ENCODE results near the gene CARD19.

The CARD19 gene, protein sequence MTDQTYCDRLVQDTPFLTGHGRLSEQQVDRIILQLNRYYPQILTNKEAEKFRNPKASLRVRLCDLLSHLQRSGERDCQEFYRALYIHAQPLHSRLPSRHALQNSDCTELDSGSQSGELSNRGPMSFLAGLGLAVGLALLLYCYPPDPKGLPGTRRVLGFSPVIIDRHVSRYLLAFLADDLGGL

DNA sequence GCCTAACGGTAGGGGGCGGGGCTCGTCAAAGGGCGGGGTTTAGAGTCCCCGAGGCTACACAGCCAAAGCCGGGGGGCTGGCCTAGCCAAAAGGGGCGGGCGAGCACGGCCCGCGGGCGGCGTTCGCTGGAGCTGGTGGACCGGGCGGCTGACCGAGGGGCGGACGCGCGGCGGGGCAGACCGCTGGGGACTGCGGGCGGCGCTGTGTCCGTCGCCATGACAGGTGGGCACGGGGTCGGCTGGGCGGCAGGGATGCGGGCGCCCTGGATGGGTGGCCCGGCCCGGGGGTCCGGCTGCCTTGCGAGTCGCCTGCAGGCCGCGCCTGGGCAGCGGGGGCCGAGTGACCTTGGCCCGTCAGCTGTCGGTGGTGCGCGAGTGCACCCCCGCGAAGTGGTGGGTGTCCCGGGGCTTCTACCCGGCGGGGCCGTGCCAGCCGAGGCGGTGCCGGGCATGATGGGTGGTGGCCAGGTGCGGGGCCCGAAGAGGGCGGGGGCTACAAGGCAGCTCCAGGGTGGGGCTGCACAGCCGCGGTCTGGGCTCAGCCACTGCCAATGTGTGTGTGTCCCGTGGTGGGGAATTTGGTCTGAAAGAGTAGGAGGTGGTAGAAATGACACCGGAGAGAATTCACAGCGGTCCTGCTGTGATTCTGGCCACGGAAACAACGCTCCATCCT, at the start of gene CARD19:
Gene CARD19 (plus strand): TSS at position 87 of the 672 bp plus-strand sequence. CDS start 129 bp downstream, at position 216.
- no peak for DNase-seq (ENCODE audit: extremely low spot score)
- TF ChIP-seq, protein P1, sequence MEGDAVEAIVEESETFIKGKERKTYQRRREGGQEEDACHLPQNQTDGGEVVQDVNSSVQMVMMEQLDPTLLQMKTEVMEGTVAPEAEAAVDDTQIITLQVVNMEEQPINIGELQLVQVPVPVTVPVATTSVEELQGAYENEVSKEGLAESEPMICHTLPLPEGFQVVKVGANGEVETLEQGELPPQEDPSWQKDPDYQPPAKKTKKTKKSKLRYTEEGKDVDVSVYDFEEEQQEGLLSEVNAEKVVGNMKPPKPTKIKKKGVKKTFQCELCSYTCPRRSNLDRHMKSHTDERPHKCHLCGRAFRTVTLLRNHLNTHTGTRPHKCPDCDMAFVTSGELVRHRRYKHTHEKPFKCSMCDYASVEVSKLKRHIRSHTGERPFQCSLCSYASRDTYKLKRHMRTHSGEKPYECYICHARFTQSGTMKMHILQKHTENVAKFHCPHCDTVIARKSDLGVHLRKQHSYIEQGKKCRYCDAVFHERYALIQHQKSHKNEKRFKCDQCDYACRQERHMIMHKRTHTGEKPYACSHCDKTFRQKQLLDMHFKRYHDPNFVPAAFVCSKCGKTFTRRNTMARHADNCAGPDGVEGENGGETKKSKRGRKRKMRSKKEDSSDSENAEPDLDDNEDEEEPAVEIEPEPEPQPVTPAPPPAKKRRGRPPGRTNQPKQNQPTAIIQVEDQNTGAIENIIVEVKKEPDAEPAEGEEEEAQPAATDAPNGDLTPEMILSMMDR (IDR thresholded peaks at IDR 0.05; ENCODE audit: control extremely low read depth, extremely low read depth, low read depth, missing control alignments), result no peak

DNA sequence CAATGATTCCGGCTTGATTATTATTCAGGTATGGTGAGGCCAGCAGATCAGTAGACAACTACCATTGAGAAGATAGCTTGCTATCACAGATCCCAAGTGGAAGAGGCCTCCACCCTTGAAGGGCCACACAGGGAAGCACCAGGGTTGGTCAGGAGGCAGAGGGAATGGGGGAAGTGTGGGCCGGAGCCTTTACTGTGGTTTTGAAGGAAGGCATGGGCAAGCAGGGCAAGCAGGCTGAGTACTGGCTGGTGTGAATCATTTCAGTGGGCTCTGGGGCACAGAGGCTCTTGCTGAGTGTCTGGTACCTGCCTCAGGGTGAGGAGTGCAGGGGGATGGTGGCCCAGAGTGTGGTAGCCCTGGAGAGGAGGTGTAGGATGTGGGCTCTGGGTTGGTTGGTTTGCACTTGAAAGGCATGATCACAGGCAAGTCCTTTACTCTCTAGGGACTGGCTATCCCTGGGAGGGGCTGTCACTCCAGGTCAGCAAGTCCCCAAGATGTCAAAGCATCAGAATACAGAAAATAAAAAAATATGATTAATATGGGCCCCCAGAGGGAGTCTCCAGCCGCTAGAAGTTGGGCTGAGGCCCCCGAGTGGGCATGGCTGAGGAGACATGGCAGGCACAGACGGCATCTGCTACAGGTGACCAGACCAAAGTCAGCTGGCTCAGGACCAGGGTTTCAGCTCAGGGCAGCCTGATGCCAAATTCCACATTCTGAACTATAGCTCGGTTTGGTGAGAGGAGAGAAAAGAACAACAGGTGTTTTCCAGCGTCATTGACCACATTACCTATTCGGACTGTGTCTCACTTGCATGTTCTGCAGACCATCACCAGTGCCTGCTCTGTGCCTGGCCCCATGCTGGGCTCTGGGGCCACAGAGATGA, 47.2 kb upstream of the CARD19 start:
- TF ChIP-seq, protein P1 (IDR thresholded peaks at IDR 0.05; ENCODE audit: control extremely low read depth, extremely low read depth, low read depth, missing control alignments), result no peak
- POLR2A ChIA-PET, result no interaction called here
- no peak for DNase-seq (ENCODE audit: extremely low spot score)
- CTCF ChIA-PET, result interaction anchor here (2.2 kb wide), 1 partner anchor 46 kb away, joined by 6 read pairs; no protein-coding TSS in a partner anchor

More for the DNA sequence above, at the start of gene CARD19:
- ChIA-PET CTCF (interaction anchor here (1.0 to 5.7 kb wide), 3 partner anchors 12 to 470 kb away, joined by 3 to 51 read pairs (median 5); partner anchors contain the start of gene NINJ1), POLR2A (interaction anchor here (0.6 kb wide), 1 partner anchor 333 kb away, joined by 3 read pairs; no protein-coding TSS in a partner anchor)

DNA sequence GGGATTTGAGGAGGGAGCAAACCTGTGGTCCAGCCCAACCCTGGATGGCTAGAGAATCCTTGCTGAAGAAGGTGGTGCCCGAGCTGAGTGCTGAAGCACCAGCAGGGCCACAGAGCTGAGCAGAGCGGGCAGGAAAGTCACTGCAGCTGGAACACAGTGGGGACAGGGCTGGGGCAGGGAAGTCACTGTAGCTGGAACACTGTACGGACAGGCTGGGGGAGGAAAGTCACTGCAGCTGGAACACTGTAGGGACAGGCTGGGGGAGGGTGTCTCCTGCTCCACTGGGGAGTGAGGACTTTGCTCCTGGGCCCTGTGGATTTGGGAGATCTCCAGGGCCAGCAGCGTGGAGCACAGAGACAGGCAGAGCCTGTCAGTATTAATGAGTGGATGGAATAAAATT, 46.5 kb upstream of the CARD19 start:
- CTCF ChIA-PET, result interaction anchor here (2.2 kb wide), 1 partner anchor 46 kb away, joined by 6 read pairs; no protein-coding TSS in a partner anchor
- POLR2A ChIA-PET, result no interaction called here
- TF ChIP-seq, protein P1 (IDR thresholded peaks at IDR 0.05; ENCODE audit: control extremely low read depth, extremely low read depth, low read depth, missing control alignments), result no peak
- DNase-seq (ENCODE audit: extremely low spot score), result no peak

DNA sequence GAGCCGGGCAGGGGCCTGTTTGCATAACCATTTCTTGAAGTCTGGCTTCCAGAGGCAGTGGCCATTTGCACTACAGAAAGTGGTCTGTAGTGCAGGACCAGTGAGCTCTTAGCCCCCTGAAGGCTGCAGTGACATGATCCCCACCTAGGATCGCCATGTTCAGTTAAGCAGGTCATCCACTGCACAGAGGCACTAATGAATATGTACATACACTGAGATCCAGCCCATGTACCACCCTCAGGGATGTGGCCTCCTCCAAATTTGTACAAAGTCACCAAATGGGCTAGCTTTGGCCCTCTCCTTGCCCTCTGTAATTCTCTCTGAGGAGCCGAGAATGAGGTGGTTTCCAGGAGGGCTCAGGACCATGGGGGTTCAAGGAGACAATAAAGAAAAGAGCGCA, 45.8 kb upstream of the CARD19 start:
- TF ChIP-seq, protein P1 (IDR thresholded peaks at IDR 0.05; ENCODE audit: control extremely low read depth, extremely low read depth, low read depth, missing control alignments), result no peak
- POLR2A ChIA-PET, result no interaction called here
- CTCF ChIA-PET, result no interaction called here
- no peak for DNase-seq (ENCODE audit: extremely low spot score)

DNA sequence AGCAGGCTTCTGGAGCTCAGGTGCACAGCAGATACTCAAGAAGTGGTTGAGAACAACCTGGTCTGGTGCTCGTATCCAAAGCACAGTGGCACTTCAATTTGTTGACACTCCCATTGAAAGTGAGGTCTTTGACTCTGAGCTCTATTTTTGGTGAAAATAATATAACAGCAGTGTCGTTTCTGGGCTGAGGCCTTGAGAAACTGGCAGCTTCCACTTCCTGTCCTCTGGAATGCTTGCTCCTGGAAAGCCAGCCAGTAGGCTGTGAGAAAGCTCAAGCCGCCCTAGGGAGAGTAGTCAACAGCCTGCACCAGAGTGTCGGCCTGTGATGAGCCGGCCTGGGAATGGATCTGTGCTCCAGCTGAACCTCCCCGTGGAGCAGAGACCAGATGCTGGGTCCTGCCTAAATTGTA, 44.3 kb upstream of the CARD19 start:
- TF ChIP-seq, protein P1 (IDR thresholded peaks at IDR 0.05; ENCODE audit: control extremely low read depth, extremely low read depth, low read depth, missing control alignments), result no peak
- ChIA-PET CTCF (interaction anchor here (1.3 to 1.7 kb wide), 2 partner anchors 12 to 27 kb away, joined by 3 to 5 read pairs; no protein-coding TSS in a partner anchor), POLR2A (interaction anchor here (1.3 kb wide), 1 partner anchor 14 kb away, joined by 3 read pairs; no protein-coding TSS in a partner anchor)
- no peak for DNase-seq (ENCODE audit: extremely low spot score)
